ENCODE results near the gene PRKAA1. TPM values are rescaled to one million over a fixed set of nuclear protein-coding genes. Genes with fewer than 3 reads are reported as not detected.
A peak's percentile ranks its signal among the peaks of the same experiment; 100 is the strongest.
"Not testable (repeated sequence)": the region's sequence is repeated elsewhere in the genome, so short reads cannot be mapped to it uniquely, and the experiment has no call there.

The PRKAA1 gene
- total RNA-seq, 1 donor from 2014 or later, result 91.5 TPM

- DNase-seq (ENCODE audit: low spot score), result no peak
Observed at GRCh38 chr5:40826489-40827187, 28.5 kb upstream of the PRKAA1 start.

GRCh38 chr5:40825461-40826043 is 27.4 kb upstream of the PRKAA1 start:
- DNase-seq (ENCODE audit: low spot score), result not testable (repeated sequence)

- no peak for DNase-seq (ENCODE audit: low spot score)
Observed at GRCh38 chr5:40823459-40823858, 25.3 kb upstream of the PRKAA1 start.

GRCh38 chr5:40813698-40814281 is 15.6 kb upstream of the PRKAA1 start:
- DNase-seq (ENCODE audit: low spot score), result no peak

- no peak for DNase-seq (ENCODE audit: low spot score)
Observed at GRCh38 chr5:40812125-40812524, 14.0 kb upstream of the PRKAA1 start.

- DNase-seq (ENCODE audit: low spot score), result no peak
Observed at GRCh38 chr5:40801771-40802562, 3.8 kb upstream of the PRKAA1 start.

- DNase-seq (ENCODE audit: low spot score), result no peak
Observed at GRCh38 chr5:40799258-40799657, 1.1 kb upstream of the PRKAA1 start.

- no peak for DNase-seq (ENCODE audit: low spot score)
Observed at GRCh38 chr5:40798801-40799210, 632 bp upstream of the PRKAA1 start.

GRCh38 chr5:40797273-40798011 is 732 bp downstream of the PRKAA1 start:
- peak; percentile 74 for DNase-seq (ENCODE audit: low spot score)

- DNase-seq (ENCODE audit: low spot score), result no peak
Observed at GRCh38 chr5:40796487-40796889, 1.7 kb downstream of the PRKAA1 start.

- DNase-seq (ENCODE audit: low spot score), result not testable (repeated sequence)
Observed at GRCh38 chr5:40794877-40795276, 3.3 kb downstream of the PRKAA1 start.

GRCh38 chr5:40794340-40794739 is 3.8 kb downstream of the PRKAA1 start:
- not testable (repeated sequence) for DNase-seq (ENCODE audit: low spot score)

- not testable (repeated sequence) for DNase-seq (ENCODE audit: low spot score)
Observed at GRCh38 chr5:40792691-40793090, 5.5 kb downstream of the PRKAA1 start.

GRCh38 chr5:40791715-40792139 is 6.4 kb downstream of the PRKAA1 start:
- no peak for DNase-seq (ENCODE audit: low spot score)

- DNase-seq (ENCODE audit: low spot score), result no peak
Observed at GRCh38 chr5:40790947-40791593, 7.1 kb downstream of the PRKAA1 start.

GRCh38 chr5:40788941-40789340 is 9.2 kb downstream of the PRKAA1 start:
- DNase-seq (ENCODE audit: low spot score), result not testable (repeated sequence)

- no peak for DNase-seq (ENCODE audit: low spot score)
Observed at GRCh38 chr5:40787986-40788385, 10.2 kb downstream of the PRKAA1 start.

- DNase-seq (ENCODE audit: low spot score), result not testable (repeated sequence)
Observed at GRCh38 chr5:40786664-40787063, 11.5 kb downstream of the PRKAA1 start.

GRCh38 chr5:40784916-40785315 is 13.3 kb downstream of the PRKAA1 start:
- DNase-seq (ENCODE audit: low spot score), result no peak

GRCh38 chr5:40784027-40784653 is 14.0 kb downstream of the PRKAA1 start:
- DNase-seq (ENCODE audit: low spot score), result no peak
